VCaP (cell line): Measurements from ENCODE around the gene F11R.
"Not testable (repeated sequence)": the region's sequence is repeated elsewhere in the genome, so short reads cannot be mapped to it uniquely, and the experiment has no call there.

ENCODE experiments used
- H3K27ac ChIP-seq: fragments of 450-650 bp; 2 replicates; pipeline ENCODE4 v1.5.1; 2017
- TF ChIP-seq, protein P1 (sequence below): fragments of 450-650 bp; conservative IDR thresholded peaks from 2 replicates; pipeline ENCODE4 v1.5.1; 2017; ENCODE audit warnings: mild to moderate bottlenecking, moderate library complexity

F11R gene

DNA sequence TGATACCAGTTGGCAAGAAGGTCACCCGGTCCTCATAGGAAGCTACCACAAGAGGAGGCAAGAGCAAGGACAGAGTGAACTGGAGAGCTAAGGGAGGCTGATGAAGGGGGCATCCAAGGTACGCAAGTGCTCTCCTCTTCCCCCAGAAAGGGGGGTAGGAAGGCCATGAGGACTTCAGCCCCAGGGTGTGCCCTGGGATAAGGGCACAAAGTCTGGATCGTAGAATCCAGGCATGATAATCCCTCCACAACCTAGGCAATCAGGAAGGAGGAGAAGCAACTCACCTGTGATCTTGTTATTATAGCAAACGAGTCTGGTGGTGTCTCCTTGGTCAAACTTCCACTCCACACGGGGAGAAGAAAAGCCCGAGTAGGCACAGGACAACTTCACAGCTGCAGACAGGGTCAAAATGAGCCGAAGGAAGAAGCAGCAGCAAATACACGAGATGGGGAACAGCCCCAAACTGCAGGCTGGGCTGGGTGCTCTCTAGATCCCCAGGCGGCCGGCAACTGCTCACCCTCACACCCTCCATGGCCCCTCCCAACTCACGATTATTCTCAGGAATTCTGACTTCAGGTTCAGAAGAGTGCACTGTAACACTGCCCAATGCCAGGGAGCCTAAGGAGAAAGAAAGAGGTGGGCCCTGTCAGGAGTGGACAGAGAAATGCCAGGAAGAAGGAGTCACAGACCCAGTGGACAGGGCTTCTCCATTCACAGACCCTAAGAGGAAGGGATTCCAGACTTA, 20.0 kb downstream of the F11R start:
- TF ChIP-seq, protein P1, sequence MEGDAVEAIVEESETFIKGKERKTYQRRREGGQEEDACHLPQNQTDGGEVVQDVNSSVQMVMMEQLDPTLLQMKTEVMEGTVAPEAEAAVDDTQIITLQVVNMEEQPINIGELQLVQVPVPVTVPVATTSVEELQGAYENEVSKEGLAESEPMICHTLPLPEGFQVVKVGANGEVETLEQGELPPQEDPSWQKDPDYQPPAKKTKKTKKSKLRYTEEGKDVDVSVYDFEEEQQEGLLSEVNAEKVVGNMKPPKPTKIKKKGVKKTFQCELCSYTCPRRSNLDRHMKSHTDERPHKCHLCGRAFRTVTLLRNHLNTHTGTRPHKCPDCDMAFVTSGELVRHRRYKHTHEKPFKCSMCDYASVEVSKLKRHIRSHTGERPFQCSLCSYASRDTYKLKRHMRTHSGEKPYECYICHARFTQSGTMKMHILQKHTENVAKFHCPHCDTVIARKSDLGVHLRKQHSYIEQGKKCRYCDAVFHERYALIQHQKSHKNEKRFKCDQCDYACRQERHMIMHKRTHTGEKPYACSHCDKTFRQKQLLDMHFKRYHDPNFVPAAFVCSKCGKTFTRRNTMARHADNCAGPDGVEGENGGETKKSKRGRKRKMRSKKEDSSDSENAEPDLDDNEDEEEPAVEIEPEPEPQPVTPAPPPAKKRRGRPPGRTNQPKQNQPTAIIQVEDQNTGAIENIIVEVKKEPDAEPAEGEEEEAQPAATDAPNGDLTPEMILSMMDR: no peak
- no peak overlapping the region for H3K27ac ChIP-seq

DNA sequence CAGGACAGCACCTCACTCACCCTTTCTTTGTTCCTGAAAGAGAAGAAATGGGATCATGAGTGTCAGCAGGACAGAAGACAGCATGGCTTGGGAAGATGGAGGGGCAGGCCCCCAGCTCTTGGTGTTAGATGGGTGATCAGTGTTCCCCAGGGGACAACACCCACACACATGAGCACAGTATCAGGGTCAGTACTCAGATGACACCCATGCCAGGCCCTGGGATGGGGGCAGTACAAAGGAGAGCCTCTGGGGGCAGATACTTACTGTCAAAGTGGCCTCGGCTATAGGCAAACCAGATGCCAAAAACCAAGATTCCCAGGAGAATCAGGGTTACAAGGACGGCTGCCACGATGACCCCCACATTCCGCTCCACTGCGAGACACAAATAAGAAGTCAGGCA, 21.6 kb downstream of the F11R start:
- TF ChIP-seq, protein P1: no peak
- no peak overlapping the region for H3K27ac ChIP-seq

DNA sequence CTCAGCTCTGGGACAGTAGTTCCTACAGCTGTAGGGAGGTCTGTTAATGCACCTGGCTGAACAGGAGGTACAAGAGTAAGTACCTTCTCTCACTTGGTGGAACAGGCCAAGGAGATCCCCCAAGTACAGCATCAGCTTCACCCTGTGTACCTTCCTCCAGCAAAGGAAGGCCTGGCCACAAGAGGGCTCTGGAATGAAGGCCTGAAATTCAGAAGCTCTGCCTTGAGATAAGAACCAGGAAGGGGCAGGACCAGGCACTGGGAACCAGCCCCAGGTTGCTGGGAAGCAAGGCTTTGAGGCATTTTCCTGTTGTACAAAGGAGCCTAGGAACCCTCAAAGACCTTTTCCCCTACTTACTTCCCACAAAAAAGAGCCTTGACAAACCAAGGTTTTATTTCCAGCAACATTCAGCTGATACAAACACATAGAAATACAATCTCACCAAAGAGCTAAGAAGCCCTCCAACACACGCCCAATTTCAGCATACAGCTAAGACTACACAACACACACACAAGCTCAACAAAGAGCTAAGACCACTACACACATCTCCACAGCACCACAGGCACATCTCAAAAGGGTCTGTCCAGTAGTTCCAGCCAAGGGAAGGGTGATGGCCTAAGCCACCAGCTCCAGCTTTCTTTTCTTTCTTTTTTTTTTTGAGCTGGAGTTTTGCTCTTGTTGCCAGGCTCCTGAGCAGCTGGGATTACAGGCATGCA, 23.5 kb downstream of the F11R start:
- no peak overlapping the region for H3K27ac ChIP-seq
- TF ChIP-seq, protein P1: peak; percentile 73

DNA sequence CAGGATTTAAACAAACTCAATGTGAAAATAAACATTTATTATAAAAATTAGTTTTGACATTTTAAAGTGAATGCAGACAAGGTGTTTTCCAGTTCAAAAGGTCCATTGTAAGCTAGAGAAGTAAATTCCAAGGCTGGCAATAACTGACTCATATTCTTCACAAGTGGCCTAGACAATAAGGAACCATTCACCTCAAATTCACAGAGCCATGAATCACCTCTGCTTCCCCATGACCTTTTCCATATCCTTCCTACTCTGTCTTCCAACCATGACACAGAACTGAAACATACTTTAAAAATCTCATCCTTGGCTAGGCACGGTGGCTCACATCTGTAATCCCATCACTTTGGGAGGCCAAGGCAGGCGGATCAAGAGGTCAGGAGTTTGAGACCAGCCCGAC, 24.8 kb downstream of the F11R start:
- TF ChIP-seq, protein P1: no peak
- H3K27ac ChIP-seq: no peak overlapping the region

DNA sequence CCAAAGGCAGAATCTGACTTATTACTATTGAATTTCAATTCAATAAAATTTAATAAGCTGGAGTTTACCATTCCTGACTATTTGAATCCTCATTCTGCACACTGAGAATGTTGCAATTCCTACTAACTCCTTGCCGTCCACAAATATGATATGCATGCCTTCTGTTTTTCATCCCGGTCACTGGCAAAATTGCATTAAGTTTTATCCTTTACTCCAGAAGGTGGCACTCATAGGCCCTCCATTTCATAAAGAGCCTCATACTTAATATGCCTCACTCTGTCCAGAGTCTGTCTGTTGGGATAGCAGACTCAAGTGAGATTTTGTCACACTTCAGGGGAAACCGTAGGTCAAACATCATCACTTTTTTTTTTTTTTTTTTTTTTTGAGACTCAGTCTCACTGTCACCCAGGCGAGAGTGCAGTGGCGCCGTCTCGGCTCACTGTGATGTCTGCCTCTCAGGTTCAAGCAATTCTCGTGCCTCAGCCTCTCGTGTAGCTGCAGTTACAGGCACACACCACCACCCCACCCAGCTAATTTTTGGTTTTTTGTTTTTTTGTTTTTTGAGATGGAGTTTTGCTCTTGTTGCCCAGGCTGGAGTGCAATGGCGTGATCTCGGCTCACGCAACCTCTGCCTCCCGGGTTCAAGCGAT, 27.3 kb downstream of the F11R start:
- TF ChIP-seq, protein P1: peak; percentile 56
- no peak overlapping the region for H3K27ac ChIP-seq

DNA sequence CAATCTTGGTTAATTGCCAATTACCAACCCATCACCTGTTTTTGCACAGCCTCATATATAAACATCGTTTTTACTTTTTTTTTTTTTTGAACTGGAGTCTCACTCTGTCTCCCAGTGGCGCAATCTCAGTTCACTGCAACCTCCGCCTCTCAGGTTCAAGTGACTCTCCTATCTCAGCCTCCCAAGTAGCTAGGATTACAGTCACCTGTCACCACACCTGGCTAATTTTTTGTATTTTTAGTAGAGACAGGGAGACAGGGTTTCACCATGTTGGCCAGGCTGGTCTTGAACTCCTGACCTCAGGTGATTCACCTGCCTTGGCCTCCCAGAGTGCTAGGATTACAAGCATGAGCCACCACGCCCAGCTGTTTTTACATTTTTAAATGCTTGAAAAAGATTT, 28.9 kb downstream of the F11R start:
- H3K27ac ChIP-seq: not testable (repeated sequence)

DNA sequence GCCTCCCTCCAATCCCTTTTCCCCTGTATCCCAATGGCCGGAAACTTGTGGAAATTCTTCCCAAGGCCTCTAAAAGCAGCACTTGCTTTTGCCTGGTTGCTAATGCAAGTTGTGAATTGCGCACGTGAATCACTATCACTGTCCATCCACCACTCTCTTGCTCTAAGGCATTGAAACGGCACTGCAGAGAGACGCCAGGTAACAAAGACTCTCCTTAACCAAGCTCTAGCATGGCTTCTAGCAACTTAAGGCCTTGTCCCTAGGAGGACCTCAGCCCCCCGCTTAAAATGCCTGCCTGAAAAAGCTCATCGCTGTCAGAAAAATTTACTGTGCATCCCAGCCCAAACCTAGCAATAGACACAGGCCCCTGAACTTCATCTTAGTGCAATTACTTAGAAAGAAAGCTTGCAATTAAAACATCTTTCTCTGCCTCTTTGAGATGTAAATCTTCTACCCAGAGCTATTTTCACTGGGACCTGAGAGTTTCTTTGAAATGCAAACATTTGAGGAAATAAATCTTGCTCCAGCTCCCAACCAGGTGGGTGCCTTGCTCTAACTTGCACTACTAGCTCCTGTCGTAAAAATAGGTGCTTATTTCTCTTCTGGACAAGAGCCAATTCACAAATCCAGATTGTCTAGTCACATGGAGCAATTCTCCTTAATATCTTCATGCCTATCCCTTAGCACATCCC, 33.4 kb downstream of the F11R start:
- TF ChIP-seq, protein P1: no peak
- peak overlapping the region; percentile 21 for H3K27ac ChIP-seq
